GM23338 (cell line): ENCODE data around the gene EDN2. TPM values are rescaled to one million over a fixed set of nuclear protein-coding genes. Genes with fewer than 3 reads are reported as not detected.

Experiments used
- ATAC-seq: fragments of 200-7000 bp; cut with Tn5 transposase; 3 replicates; pipeline ENCODE4 v1.9.1; 2020
- DNase-seq: peaks from one replicate; pipeline ENCODE4 v3.0.0-alpha.2; 2015; ENCODE audit warnings: low spot score
- H2AFZ ChIP-seq: fragments of 200-600 bp; sonication (generic); 2 replicates; pipeline ENCODE4 v1.8.0; 2016; ENCODE audit warnings: antibody characterized with exemption, mild to moderate bottlenecking, moderate library complexity
- H3F3A ChIP-seq: fragments of 200-600 bp; sonication (generic); replicated peaks from 2 replicates; pipeline ENCODE4 v1.8.0; 2017; ENCODE audit warnings: antibody characterized with exemption, mixed run types, low read depth
- H3K27ac ChIP-seq: fragments of 200-600 bp; sonication (generic); 2 replicates; pipeline ENCODE4 v1.6.1; 2016; ENCODE audit warnings: low read depth
- H3K27me3 ChIP-seq: fragments of 200-600 bp; sonication (generic); 2 replicates; pipeline ENCODE4 v1.8.0; 2016; ENCODE audit warnings: mild to moderate bottlenecking, mixed run types, moderate library complexity; ENCODE audit not compliant: insufficient read depth
- H3K36me3 ChIP-seq: fragments of 200-600 bp; sonication (generic); 2 replicates; pipeline ENCODE4 v1.8.0; 2016; ENCODE audit warnings: mild to moderate bottlenecking; ENCODE audit not compliant: insufficient read depth
- H3K4me1 ChIP-seq: fragments of 200-600 bp; sonication (generic); 2 replicates; pipeline ENCODE4 v1.8.0; 2016; ENCODE audit warnings: mild to moderate bottlenecking, moderate library complexity; ENCODE audit not compliant: insufficient read depth
- H3K4me2 ChIP-seq: fragments of 200-600 bp; sonication (generic); 2 replicates; pipeline ENCODE4 v1.7.1; 2017; ENCODE audit warnings: mixed run types
- H3K4me3 ChIP-seq: fragments of 200-600 bp; sonication (generic); 2 replicates; pipeline ENCODE4 v1.6.1; 2016; ENCODE audit warnings: mixed run types
- H3K79me2 ChIP-seq: fragments of 200-600 bp; sonication (generic); replicated peaks from 2 replicates; pipeline ENCODE4 v1.8.0; 2017; ENCODE audit warnings: mild to moderate bottlenecking; ENCODE audit not compliant: insufficient read depth
- H3K9me2 ChIP-seq: fragments of 200-600 bp; sonication (generic); 2 replicates; pipeline ENCODE4 v1.8.0; 2017; ENCODE audit not compliant: insufficient read depth
- H4K20me1 ChIP-seq: fragments of 200-600 bp; sonication (generic); replicated peaks from 2 replicates; pipeline ENCODE4 v1.8.0; 2017; ENCODE audit warnings: mild to moderate bottlenecking; ENCODE audit not compliant: insufficient read depth
- H3K27ac Mint-ChIP-seq: 2 replicates; pipeline ENCODE4 v1.8.0; 2020; ENCODE audit warnings: inconsistent platforms, mild to moderate bottlenecking, moderate library complexity, mixed read lengths
- H3K27me3 Mint-ChIP-seq: 3 replicates; pipeline ENCODE4 v1.8.0; 2022; ENCODE audit warnings: low read depth, mild to moderate bottlenecking, moderate library complexity, mixed read lengths, inconsistent platforms; ENCODE audit not compliant: insufficient read depth, poor library complexity
- H3K36me3 Mint-ChIP-seq: 3 replicates; pipeline ENCODE4 v1.8.0; 2021; ENCODE audit warnings: low read depth, mild to moderate bottlenecking, inconsistent platforms, moderate library complexity, mixed read lengths
- H3K4me1 Mint-ChIP-seq: 3 replicates; pipeline ENCODE4 v1.8.0; 2020; ENCODE audit warnings: mild to moderate bottlenecking, inconsistent platforms, mixed read lengths
- H3K4me3 Mint-ChIP-seq: 3 replicates; pipeline ENCODE4 v1.8.0; 2021; ENCODE audit warnings: moderate library complexity, mild to moderate bottlenecking, inconsistent platforms, mixed read lengths
- H3K9me3 Mint-ChIP-seq: 3 replicates; pipeline ENCODE4 v1.8.0; 2020; ENCODE audit warnings: moderate library complexity, mild to moderate bottlenecking, inconsistent platforms, mixed read lengths
- CREB1 ChIP-seq: fragments of 250-450 bp; sonication (Bioruptor Pico); IDR thresholded peaks from 2 replicates; pipeline ENCODE4 v1.5.0; 2020; ENCODE audit warnings: low read depth, mild to moderate bottlenecking, moderate library complexity
- CTCF ChIP-seq, 2 experiments: fragments of 200-600 bp in 1 of 2; sonication (generic) in 1 of 2; conservative IDR thresholded peaks; 2 replicates each; pipeline versions ENCODE4 v1.5.1 to v1.6.1; 2016 to 2017; ENCODE audit warnings: antibody characterized with exemption in 2 of 2, low read depth in 2 of 2, mild to moderate bottlenecking in 2 of 2, moderate library complexity in 1 of 2
- ETS1 ChIP-seq: IDR thresholded peaks from 2 replicates; pipeline ENCODE4 v1.6.1; 2016; ENCODE audit warnings: antibody characterized with exemption
- EZH2 ChIP-seq: fragments of 200-600 bp; sonication (generic); IDR thresholded peaks from one replicate; pipeline ENCODE4 v1.8.0; 2017; ENCODE audit warnings: antibody characterized with exemption, mild to moderate bottlenecking, low read depth; ENCODE audit not compliant: unreplicated experiment
- EZH2phosphoT487 ChIP-seq: fragments of 200-600 bp; sonication (generic); IDR thresholded peaks from one replicate; pipeline ENCODE4 v1.8.1; 2018; ENCODE audit warnings: antibody characterized with exemption; ENCODE audit not compliant: unreplicated experiment
- JUNB ChIP-seq: IDR thresholded peaks from one replicate; pipeline ENCODE4 v1.6.1; 2016; ENCODE audit warnings: antibody characterized with exemption; ENCODE audit not compliant: unreplicated experiment
- NANOG ChIP-seq: IDR thresholded peaks from 2 replicates; pipeline ENCODE4 v1.6.1; 2016; ENCODE audit warnings: antibody characterized with exemption, borderline replicate concordance
- POLR2AphosphoS5 ChIP-seq: IDR thresholded peaks from 2 replicates; pipeline ENCODE4 v1.6.1; 2016; ENCODE audit warnings: antibody characterized with exemption, low read depth
- REST ChIP-seq: IDR thresholded peaks from one replicate; pipeline ENCODE4 v1.6.1; 2018; ENCODE audit warnings: antibody characterized with exemption; ENCODE audit not compliant: unreplicated experiment
- ZNF331 ChIP-seq: fragments of 250-450 bp; sonication (Bioruptor Pico); IDR thresholded peaks from 2 replicates; pipeline ENCODE4 v1.5.0; 2020; ENCODE audit warnings: low read depth, mild to moderate bottlenecking, moderate library complexity
- ZNF462 ChIP-seq: fragments of 250-450 bp; sonication (Bioruptor Pico); IDR thresholded peaks from 2 replicates; pipeline ENCODE4 v1.5.0; 2020; ENCODE audit warnings: mild to moderate bottlenecking, moderate library complexity
- polyA plus RNA-seq: library from polyadenylated mRNA; unstranded; fragments of >200 nt; fragmentation: Nextera tagmentation; extraction: Ambion mirVana; gene quantifications from 2 replicates; pipeline ENCODE4 v1.2.1, GENCODE V29; 2016
- total RNA-seq: library from RNA; depleted of rRNA; stranded (reverse); fragments of >200 nt; shearing (Covaris generic); gene quantifications from 2 replicates; pipeline ENCODE4 v1.2.3, GENCODE V29; 2014

Gene EDN2
- total and polyA plus RNA-seq, 2 experiments from 2014 or later, result not detected

- TF ChIP-seq ZNF462 (CRISPR knock-in tag) (no peak), CREB1 (CRISPR knock-in tag) (no peak)
Observed at GRCh38 chr1:41498804-41499203, 14.3 kb upstream of the EDN2 start (continued).

GRCh38 chr1:41498391-41498790 lies 13.9 kb upstream of the EDN2 start:
- Mint-ChIP-seq H3K9me3 (no peaks in the 10 kb centered on the region), H3K4me3 (no peak overlapping the region), H3K36me3 (no peaks in the 10 kb centered on the region), H3K27me3 (peaks cover 19% of the 10 kb centered on the region), H3K27ac (no peak overlapping the region), H3K4me1 (peaks cover 21% of the 10 kb centered on the region)
- Histone ChIP-seq H3K36me3 (no peaks in the 10 kb centered on the region), H3K4me3 (no peak overlapping the region), H3K4me1 (peaks cover 12% of the 10 kb centered on the region; the same call in 1 of the 2 replicates), H3K4me2 (no peak overlapping the region), H3K79me2 (no peaks in the 10 kb centered on the region), H2AFZ (no peak overlapping the region), H4K20me1 (no peaks in the 10 kb centered on the region), H3F3A (0 out of 2 replicates have a peak, but pooled peaks cover 5% of the 10 kb centered on the region), H3K9me2 (no peaks in the 10 kb centered on the region), H3K27me3 (peaks cover 12% of the 10 kb centered on the region), H3K27ac (no peak overlapping the region)
- DNase-seq (no peak), ATAC-seq (no peak)
- TF ChIP-seq EZH2 (no peak), ETS1 (no peak), NANOG (no peak), EZH2phosphoT487 (no peak), ZNF331 (CRISPR knock-in tag) (no peak), JUNB (no peak), CTCF (conservative IDR thresholded peaks at IDR 0.05; ENCODE audit: low read depth in 2 of 2) (no peak), POLR2AphosphoS5 (no peak), CREB1 (CRISPR knock-in tag) (no peak), REST (no peak)
